ENCODE measurements around the gene RRAS2.

DNA sequence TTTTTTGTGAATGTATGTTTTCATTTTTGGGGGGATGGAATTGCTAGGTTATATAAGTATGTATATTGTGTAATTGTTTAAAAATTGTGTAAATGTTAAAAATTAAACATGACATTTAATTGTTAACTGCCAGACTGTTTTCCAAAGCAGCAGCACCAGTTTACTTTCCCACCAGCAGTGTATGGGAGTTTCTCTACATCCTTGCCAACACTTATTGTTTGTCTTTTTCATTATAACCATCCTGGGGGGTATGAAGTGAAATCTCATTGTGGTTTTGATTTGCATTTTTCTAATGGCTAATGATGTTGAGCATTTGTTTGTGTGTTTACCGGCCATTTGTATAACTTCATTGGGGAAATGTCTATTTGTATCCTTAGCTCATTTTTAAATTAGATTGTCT is 31.7 kb upstream of the RRAS2 start:
- no peak for TF ChIP-seq CTCF (IDR thresholded peaks at IDR 0.05)
- TF ChIP-seq POLR2A (IDR thresholded peaks at IDR 0.05): no peak

Measured in transverse colon (tissue), 3 donors.